HG02885 (cell line): ENCODE measurements around the gene ADSL.

Experiments used
- ATAC-seq: cut with Tn5 transposase; IDR thresholded peaks from one replicate; pipeline ENCODE4 v1.9.1; 2021; ENCODE audit warnings: mild to moderate bottlenecking; ENCODE audit not compliant: unreplicated experiment, poor library complexity

Gene ADSL

GRCh38 chr22:40432157-40432556 is 85.9 kb downstream of the ADSL start:
- no peak for ATAC-seq

- no peak for ATAC-seq
These were observed 86.3 kb downstream of the ADSL start for GRCh38 chr22:40432625-40433024.

GRCh38 chr22:40433416-40434090 is 87.3 kb downstream of the ADSL start:
- no peak for ATAC-seq

- no peak for ATAC-seq
These were observed 87.8 kb downstream of the ADSL start for GRCh38 chr22:40434106-40434505.

- no peak for ATAC-seq
These were observed 88.4 kb downstream of the ADSL start for GRCh38 chr22:40434745-40435144.

GRCh38 chr22:40436505-40437431 is 90.5 kb downstream of the ADSL start:
- ATAC-seq, result peak; percentile 72
